Posterior vena cava (tissue), 2 donors: ENCODE measurements around the gene KRT80. TPM values are rescaled to one million over a fixed set of nuclear protein-coding genes. Genes with fewer than 3 reads are reported as not detected.
A peak's percentile ranks its signal among the peaks of the same experiment; 100 is the strongest.

Experiments
- DNase-seq: peaks from one replicate; pipeline ENCODE4 v3.0.0-alpha.2; 2020; ENCODE audit warnings: low spot score
- intact Hi-C, 2 donors: fragments of 100-400 bp; cut with DNase I; formaldehyde crosslinking; loops; one replicate each; pipeline versions ENCODE4 v1.14.1 to v1.14.2; 2022 to 2023
- total RNA-seq, 2 donors: library from RNA; stranded (reverse); fragmentation: NEBNext Ultra II Directional; extraction: Animal tissue kit (Norgen Biotek cat#: 25700); gene quantifications; one replicate each; pipeline ENCODE4 v1.2.1, GENCODE V29; 2021
- donor health status: DM: yes; HTN: yes; CAD: no.
- donor health status: DM: yes; HTN: yes; CAD: no.

The KRT80 gene
- total RNA-seq, 2 donors from 2014 or later: 0.19 to 0.48 TPM

DNA sequence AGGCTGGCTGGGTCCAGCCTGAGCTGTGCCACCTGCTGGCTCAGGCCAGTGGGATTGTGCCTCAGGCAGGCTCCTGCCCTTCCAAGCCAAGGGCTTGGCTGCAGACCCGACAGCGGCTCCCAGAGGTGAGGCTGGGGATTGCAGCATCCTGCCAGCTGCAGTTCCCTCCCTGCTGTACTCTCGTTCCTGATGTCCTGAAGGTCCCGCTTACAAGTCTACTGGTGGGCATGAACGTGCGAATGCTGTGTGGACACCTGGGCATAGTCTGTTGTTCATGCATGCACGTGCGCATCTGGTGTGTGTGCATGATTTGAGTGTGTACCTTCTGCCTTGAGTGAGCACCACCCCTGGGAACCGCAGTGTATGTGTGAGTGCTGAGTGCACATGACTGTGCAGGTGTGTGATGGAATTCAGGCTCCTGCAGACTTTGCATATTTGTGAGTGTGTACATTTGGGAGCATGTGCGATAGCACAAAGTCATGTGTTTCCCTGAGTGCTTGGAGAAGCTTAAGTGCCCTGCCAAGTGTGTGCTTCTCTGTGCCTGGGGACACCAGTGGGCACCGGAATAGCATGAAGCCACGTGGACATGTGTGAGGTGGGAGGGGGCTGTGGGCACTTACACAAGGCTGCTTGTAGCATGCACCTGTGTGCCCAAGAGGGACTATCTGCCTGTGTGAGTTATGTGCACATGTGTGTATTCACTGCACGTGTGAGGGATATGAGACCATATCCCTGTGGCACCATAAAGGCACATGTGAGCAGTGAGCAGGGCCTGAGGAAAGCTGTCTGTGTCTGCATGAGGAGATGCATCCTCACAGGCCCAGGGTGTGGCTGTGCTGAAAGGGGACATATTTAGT is 22.0 kb upstream of the KRT80 start:
- DNase-seq: peak; percentile 87
- intact Hi-C loops: loop anchor here in 1 of 2 donors (2.0 kb wide), 1 partner anchor 47 kb away; no protein-coding TSS in a partner anchor

DNA sequence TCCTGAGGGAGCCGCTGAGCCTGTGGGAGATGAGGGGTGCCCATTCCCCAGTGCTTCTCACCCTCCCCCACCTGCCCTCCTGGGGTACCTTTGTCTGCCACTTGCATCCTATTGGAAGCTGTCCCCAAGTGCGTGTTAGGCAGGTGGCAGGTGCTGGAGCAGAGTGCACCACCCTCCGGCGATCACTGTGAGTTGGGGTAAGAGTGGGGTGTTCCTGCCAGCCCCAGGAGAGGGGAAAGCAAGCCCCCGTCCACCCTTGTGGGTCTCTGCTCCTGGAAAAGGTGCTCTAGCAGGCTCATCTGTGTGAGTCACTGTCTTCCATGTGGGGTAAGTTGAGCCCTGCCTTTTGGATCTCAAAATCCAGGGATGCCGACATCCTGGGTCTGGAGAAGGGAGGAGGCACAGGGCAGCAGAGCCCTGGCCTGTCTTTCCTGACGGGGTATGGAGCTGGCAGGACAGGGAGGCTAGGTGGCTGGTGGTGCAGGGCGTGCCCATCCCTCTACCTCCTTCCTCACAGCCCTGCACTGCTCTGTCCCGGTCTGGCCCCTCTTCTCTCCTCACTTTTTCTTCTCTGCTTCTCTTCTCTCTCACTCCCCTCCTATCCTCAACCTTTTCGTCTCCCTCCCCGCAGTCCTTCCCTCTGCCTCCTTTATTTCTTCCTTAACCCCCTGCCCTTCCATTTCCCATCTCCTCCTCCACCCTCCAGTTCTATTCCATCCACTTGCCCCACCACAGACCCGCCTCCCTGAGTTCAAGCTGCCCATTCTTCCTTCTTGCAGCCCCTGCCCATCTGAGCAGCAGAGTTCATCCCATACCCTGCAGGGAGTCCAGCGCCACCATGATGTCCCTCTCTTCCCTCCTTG is 21.1 kb upstream of the KRT80 start:
- intact Hi-C loops: no loop called here
- peak; percentile 62 for DNase-seq

DNA sequence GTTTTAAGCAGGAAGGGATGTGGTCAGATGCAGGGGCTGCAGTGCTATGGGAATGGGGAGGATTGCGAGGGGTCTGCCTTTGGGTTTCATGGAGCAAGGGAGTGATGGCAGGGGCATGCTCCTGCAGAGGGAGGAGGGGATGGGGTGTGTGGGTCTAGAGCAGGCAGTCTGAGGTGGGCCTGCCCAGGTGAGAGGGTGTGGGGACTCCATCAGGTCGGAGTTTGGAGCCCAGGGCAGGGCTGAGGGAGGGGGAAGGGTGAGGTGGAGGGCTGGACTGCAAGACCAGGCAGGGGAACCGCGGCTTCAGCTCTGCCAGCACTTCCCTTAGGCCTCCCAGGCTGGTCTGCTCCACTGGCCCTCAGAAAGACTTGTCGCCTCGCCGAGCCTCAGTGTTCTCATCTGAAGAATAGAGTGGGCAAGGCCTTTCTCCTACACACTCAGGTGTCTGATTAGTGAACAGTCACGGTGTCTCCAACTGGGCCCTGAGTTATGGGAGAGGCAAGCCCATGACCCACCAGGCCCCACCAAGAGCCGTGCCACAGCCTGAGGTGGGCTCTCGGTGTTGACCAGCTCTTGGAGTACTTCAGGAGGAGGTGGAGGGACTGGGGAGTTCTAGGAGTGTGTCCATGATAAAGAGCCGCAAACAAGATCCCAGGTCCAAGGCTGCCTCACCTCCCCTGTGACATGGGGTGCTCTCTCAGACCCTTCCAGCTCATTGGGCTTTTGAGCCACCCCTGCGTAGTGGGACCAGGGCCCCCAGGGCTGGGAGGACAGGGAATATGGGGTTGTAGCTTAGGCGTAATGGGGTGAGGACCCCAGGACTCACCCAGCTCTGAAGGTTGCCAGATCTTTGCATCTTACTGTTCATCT is 20.1 kb upstream of the KRT80 start:
- DNase-seq: peak; percentile 73
- intact Hi-C loops: no loop called here

GRCh38 chr12:52210925-52211650 is 19.3 kb upstream of the KRT80 start:
- intact Hi-C loops: no loop called here

GRCh38 chr12:52210186-52210924 is 18.5 kb upstream of the KRT80 start:
- intact Hi-C loops: no loop called here
- peak; percentile 87 for DNase-seq

More at GRCh38 chr12:52210925-52211650, 19.3 kb upstream of the KRT80 start:
- peak; percentile 71 for DNase-seq

DNA sequence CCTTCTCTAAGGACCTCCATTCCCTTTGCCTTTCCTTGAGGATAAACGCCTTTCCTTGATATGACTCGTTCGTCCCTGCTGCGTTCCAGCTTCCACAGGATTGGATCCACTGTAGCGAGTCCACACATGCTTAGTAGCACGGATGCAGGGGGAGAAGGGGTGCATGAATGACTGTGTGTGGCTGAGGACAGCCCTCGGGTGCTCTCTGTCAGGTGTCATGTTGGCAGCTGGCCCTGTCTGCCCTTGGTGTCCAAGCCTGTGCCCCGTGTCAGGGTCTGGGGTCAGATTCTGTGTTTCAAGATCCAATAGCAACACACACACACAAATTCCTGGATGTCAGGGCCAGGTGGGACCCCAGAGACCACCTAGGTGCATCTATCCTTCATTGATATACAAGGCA is 17.5 kb upstream of the KRT80 start:
- intact Hi-C loops: no loop called here
- peak; percentile 56 for DNase-seq

- DNase-seq: peak; percentile 66
- intact Hi-C loops: no loop called here
These were observed 16.8 kb upstream of the KRT80 start for GRCh38 chr12:52208424-52209165.

DNA sequence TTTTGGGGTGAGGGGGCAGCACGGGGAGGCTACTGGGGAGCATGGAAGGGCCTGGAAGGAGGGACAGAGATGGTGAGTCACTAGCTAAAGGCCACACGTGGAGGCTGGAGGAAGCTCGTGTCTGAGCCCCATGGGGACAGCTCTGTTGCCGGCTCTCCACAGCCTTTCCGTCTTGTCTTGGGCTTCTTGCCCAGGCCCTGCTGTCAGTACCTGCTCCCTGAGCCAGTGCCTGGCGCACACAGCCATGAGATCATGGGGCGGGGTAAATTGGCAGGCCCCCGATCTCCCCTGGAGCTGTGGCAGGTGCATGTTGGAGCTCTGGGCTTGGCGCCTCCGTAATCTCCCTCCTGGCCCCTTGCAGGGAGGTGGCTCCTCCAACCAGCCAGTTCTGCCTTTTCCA is 16.1 kb upstream of the KRT80 start:
- intact Hi-C loops: no loop called here
- peak; percentile 89 for DNase-seq

DNA sequence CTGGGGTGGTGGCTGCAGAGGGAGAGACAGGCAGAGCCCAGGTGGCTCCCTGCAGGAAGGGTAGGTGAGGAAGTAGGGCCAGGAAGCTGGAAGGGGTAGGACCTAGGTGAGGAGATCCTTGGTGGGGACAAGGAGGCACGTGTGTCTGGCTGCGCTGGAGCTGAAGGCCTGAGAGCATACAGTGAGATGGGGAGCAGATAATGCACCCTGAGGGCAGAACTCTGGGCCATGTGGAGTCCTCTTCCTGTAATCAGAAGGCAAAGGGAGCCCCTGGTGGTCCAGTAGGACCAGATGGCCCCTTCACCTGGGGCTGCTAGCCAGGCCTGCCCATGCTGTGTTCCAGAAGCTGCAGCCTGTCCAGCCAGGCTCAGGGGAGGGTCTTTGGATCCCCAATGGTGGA is 15.3 kb upstream of the KRT80 start:
- intact Hi-C loops: no loop called here
- DNase-seq: peak; percentile 50

DNA sequence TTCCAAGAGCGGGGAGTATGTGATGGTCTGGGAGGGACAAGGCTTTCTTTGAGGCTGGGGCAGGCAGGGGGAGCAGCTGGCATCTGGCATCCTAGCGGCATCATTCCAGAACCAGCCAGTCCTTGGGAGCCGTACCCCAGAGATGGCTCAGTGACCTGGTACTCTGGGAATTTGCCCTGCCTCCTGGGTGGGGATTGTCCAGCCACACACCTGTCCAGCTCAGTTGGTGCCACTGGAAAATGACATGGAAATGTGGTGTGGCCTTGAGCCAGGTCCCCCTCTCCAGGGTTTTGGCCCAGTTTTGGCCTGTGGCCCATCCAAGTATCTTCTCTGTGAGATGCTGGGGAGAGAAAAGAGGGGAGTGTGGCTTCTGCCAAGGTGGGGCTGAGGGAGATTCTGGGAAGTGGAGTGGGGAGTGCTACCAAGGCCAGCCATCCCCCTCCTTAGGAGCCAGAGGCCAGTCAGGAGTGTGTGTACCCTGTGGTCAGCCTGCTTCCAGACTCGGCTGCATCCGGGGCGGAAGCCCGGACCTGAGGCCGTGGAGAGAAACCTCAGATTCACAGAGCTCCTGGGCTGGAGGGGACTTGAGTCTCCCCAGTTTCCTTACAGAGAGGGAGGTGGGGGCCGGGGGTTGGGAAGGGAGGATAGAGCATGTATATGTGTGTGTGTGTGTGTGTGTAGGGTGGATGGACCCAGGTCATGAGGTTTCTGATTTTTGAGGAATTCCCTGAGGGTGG is 14.7 kb upstream of the KRT80 start:
- peak; percentile 76 for DNase-seq
- intact Hi-C loops: no loop called here

GRCh38 chr12:52205612-52206303 is 13.9 kb upstream of the KRT80 start:
- peak; percentile 36 for DNase-seq
- intact Hi-C loops: no loop called here

GRCh38 chr12:52204931-52205505 is 13.2 kb upstream of the KRT80 start:
- intact Hi-C loops: no loop called here
- DNase-seq: peak; percentile 53

DNA sequence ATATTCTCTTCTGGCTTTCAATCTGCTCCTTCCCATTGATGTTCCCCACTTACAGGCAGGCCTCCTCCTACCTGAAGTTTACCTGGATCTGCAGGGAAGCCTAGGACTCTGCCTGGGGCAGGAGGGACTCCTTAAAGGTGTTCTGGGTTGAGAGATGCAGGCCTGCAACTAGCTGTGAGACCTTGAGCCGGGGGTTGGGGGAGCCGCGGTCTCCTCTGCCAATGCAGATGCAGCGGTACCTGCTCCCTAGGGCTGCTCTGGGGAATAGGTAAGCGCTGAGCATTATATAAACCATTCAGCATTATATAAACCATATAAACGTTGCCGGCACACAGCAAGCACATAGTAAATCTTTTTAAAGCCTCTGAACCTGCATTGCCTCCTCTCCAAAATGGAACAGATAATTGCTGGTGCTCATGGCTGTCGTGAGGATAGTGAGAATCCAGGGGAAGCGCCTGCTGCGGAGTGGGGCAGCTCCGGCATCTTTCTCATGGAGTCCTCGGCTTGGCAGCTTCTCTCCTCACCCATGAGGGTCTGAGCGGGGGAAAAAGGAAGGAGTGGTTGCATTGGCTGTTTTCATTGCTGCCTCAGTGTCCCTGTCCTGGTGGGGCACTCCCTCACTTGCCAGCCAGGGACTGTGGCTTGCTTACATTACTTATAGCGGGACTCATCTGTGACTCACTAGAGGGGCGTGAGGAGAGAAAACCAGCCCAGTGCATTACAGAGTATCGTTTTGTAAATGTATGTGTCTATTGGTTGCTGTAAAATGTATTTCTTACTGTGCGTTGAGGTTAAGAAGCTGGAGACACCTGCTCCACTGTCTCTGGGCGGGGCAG is 12.5 kb upstream of the KRT80 start:
- intact Hi-C loops: no loop called here
- peak; percentile 53 for DNase-seq

DNA sequence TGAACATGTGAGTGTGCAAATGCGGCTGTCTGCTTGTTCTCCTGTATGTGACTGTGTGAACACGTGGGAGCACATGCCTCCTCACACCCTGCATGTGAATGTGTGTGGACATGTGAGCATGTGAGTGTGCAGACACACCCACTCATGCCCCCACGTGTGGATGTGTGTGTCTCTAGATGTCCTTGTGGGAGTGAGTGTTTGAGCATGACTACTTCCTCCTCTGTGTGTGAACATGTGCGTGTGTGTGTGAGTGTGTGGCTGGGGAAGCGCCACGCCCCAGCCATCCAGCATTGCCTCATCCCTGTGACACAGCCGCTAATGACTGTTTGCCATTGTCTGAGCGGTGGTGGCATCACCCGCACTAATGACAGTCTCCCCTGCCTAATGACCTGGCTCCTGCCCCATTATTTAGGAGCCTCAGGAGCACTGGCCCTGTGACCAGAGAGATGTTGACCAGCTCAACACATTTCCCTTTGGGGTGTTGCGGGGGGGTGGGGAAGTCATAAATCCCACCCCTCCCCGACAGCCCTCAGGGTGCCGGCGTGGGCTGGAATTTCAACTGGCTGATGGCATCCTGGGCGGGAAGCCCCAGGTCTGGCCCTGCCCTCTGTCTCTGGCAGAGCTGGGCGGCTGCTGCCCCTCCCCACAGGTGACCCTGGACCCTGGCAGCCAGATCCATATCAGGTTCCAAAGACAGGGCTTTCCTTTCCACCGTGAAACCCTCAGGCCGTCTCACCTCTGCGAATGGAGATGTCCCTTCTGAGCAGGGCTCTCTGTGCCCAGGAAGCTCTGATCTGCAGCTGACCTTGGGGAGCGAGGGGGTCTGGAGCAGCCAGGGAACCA is 11.5 kb upstream of the KRT80 start:
- peak; percentile 92 for DNase-seq
- intact Hi-C loops: no loop called here
